H1 (cell line): ENCODE data around the gene CDKN2A.

Source experiments
- CHD2 ChIP-seq: IDR thresholded peaks from 2 replicates; pipeline ENCODE4 v1.6.1; 2012; ENCODE audit warnings: low read length, improper control_type of control experiment
- EP300 ChIP-seq, 2 experiments: IDR thresholded peaks; 1 replicate in 1 of 2; 2 replicates in 1 of 2; pipeline ENCODE4 v1.6.1; 2011 to 2012; ENCODE audit warnings: low read depth in 2 of 2, low read length in 2 of 2, mild to moderate bottlenecking in 2 of 2, borderline replicate concordance in 1 of 2, inconsistent platforms in 1 of 2, moderate library complexity in 1 of 2
- POLR2AphosphoS5 ChIP-seq: IDR thresholded peaks from 2 replicates; pipeline ENCODE4 v1.6.1; 2011; ENCODE audit warnings: low read depth, low read length
- SRF ChIP-seq: IDR thresholded peaks from 2 replicates; pipeline ENCODE4 v1.6.1; 2011; ENCODE audit warnings: mild to moderate bottlenecking, low read depth, low read length, moderate library complexity
- TF ChIP-seq, protein P1 (sequence below), 3 experiments: IDR thresholded peaks; 1 replicate in 2 of 3; 2 replicates in 1 of 3; pipeline versions ENCODE4 v1.5.1 to v1.6.1; 2011; ENCODE audit warnings: low read length in 3 of 3, mild to moderate bottlenecking in 3 of 3, inconsistent platforms in 2 of 3, low read depth in 1 of 3, moderate library complexity in 1 of 3; ENCODE audit not compliant: insufficient read depth in 1 of 3; ENCODE audit errors: control extremely low read depth in 1 of 3

DNA sequence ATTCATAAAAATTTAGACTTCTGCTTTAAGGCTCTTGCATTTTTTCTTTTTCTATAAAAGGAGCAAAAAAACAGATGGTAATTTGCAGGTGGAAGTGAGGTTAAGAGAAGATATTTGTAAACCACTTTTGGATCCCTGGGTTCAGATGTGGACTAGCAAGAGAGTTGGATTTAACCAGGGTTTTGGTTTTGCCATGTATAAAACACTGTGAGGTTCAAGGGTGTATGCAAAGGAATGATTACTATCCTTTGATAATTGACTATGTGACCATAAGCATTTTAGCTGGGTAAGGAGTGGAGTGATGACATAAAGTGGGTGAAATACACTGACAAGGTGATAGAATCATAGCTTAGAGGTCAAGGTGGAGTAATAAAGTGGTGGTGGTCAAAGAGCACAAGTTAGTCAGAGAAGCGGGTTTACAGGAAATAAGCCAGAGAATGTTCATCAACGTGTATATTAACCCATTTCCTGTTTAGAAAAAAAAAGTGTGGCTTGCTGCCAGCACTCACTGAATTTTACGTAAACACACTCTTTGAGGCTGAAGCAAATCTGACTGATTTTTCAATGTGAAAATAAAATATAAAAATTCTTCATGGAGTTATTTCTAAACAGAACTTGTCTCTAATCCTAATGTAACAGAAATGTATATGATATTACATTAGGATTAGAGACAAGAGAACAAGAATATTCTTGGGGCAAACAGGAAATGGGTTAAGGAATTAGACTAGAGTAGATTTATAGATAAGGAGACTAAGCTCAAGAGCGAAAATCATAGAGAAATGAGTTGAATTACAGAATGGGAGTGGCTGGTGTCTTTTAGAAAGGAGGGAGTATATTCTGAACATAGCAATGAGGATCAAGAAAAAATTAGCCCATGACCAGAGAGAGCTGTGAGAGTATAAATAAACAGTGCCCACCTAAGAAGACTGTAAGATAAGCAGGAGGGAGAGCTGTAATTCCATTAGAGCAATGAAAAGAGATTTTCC lies 74.5 kb downstream of the CDKN2A start:
- TF ChIP-seq CHD2 (no peak), POLR2AphosphoS5 (no peak), EP300 (IDR thresholded peaks at IDR 0.05; ENCODE audit: borderline replicate concordance in 1 of 2, low read depth in 2 of 2, low read length in 2 of 2) (no peak), SRF (no peak)
- TF ChIP-seq, protein P1, sequence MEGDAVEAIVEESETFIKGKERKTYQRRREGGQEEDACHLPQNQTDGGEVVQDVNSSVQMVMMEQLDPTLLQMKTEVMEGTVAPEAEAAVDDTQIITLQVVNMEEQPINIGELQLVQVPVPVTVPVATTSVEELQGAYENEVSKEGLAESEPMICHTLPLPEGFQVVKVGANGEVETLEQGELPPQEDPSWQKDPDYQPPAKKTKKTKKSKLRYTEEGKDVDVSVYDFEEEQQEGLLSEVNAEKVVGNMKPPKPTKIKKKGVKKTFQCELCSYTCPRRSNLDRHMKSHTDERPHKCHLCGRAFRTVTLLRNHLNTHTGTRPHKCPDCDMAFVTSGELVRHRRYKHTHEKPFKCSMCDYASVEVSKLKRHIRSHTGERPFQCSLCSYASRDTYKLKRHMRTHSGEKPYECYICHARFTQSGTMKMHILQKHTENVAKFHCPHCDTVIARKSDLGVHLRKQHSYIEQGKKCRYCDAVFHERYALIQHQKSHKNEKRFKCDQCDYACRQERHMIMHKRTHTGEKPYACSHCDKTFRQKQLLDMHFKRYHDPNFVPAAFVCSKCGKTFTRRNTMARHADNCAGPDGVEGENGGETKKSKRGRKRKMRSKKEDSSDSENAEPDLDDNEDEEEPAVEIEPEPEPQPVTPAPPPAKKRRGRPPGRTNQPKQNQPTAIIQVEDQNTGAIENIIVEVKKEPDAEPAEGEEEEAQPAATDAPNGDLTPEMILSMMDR (IDR thresholded peaks at IDR 0.05; ENCODE audit: control extremely low read depth in 1 of 3, insufficient read depth in 1 of 3, low read depth in 1 of 3, low read length in 3 of 3) = no peak
